Testis (tissue), 2 donors: ENCODE data around the gene PRKAG2.

Experiments
- CTCF ChIP-seq, 3 experiments: fragments of 450-650 bp in 2 of 3; fragments of 200-600 bp in 1 of 3; sonication (generic) in 1 of 3; IDR thresholded peaks; one replicate each; pipeline ENCODE4 v1.5.1; 2016 to 2019; ENCODE audit warnings: antibody characterized with exemption in 3 of 3, mild to moderate bottlenecking in 2 of 3, moderate library complexity in 1 of 3
- POLR2A ChIP-seq: fragments of 450-650 bp; IDR thresholded peaks from one replicate; pipeline ENCODE4 v1.6.1; 2017; ENCODE audit warnings: antibody characterized with exemption, mild to moderate bottlenecking, moderate library complexity

GRCh38 chr7:151867912-151868311 is 9.0 kb downstream of the PRKAG2 start:
- TF ChIP-seq POLR2A, result no peak
- TF ChIP-seq CTCF (IDR thresholded peaks at IDR 0.05), result no peak
